Body of pancreas (tissue), 4 donors: ENCODE measurements around the gene GLYATL2.

ENCODE experiments used
- CTCF ChIP-seq, 7 experiments: fragments of 450-650 bp in 4 of 7; fragments of 200-600 bp in 3 of 7; sonication (generic) in 3 of 7; IDR thresholded peaks; one replicate each; pipeline ENCODE4 v1.5.1; 2016 to 2019; ENCODE audit warnings: antibody characterized with exemption in 7 of 7
- POLR2A ChIP-seq, 3 donors: fragments of 450-650 bp; IDR thresholded peaks; one replicate each; pipeline ENCODE4 v1.6.1; 2016; ENCODE audit warnings: antibody characterized with exemption in 3 of 3, mild to moderate bottlenecking in 2 of 3

GRCh38 chr11:58888579-58888978, 44.1 kb upstream of the GLYATL2 start:
- TF ChIP-seq POLR2A (IDR thresholded peaks at IDR 0.05) (no peak), CTCF (IDR thresholded peaks at IDR 0.05) (no peak)
